HG02970 (cell line): ENCODE results near the gene NDOR1.
A peak's percentile ranks its signal among the peaks of the same experiment; 100 is the strongest.

Experiments used
- ATAC-seq: cut with Tn5 transposase; IDR thresholded peaks from one replicate; pipeline ENCODE4 v1.9.1; 2021; ENCODE audit warnings: mild to moderate bottlenecking, moderate library complexity, moderate number of reproducible peaks; ENCODE audit not compliant: unreplicated experiment, low FRiP score

The NDOR1 gene

DNA sequence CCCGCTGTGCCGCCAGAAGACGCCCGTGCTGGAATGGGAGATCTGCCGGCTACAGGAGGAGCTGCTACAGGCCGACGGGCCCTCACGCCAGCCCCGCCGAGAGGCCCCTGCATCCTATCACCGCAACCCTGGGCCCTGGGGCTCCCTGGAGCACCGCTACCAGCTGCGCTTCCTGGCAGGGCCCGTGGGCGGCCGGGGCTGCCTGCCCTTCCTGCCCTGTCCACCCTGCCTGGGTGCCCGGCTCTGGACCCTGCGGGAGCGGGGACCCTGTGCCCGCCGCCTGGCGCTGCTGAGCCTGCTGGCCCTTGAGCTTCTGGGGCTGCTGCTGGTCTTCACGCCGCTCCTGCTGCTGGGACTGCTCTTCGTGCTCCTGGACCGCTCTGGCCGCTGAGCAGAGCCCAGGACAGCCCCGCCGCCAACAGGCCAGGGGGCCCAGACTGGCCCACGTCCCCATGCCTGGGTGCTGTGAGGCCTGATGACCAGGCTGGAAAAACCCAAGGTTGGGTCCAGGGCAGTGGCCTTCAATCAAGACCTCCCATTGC is 12.8 kb downstream of the NDOR1 start:
- ATAC-seq, result no peak

DNA sequence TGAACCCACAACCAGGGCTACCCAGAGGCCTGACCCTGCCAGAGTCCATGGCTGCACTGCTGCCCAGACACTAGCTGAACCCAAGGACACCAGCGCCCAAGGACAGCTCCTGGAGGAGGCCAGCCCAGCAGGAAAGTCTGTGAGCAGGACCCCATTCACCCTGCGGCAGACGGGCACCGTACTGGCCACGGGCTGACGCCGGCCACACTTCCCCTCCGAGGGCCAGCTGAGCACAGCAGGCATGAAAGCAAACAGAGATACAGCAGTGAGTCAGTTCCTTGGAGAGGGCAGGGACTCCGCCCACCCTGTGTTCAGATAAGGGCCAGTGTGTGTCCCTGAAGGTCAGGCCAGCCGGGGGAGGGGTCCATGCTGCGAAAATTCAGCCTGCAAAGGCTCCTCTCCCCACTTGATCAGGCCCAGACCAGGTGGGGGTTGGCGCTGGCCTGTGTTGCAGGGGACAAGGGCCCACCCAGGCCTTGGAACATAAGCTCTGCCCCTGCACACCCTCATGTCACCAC is 13.3 kb downstream of the NDOR1 start:
- no peak for ATAC-seq

DNA sequence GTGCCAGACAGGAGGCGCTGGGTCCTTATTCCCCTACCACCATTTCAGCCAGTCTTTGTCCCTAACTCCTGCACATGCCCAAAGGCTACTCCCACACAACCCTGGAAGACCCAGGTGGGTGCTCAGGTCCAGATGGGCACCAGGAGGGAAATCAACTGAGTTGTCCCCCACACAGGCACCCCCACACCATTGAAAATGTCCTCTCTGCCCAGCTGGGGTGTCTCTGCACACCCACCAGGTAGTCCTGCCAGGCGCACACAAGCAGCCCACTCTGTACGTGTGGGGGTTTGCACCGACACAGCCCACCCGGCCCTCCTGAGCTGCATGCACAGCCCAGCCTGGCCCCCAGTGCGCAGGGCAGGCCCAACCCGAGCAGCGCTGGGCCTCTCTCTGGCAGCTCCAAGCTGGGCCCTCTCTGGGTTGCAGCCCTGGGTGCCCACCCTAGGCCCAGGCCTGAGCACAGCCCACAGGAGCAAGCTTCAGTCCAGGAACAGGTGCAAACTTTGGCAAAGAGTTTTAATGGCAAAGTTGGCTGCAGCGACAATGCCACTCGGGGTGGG is 14.3 kb downstream of the NDOR1 start:
- ATAC-seq, result no peak

DNA sequence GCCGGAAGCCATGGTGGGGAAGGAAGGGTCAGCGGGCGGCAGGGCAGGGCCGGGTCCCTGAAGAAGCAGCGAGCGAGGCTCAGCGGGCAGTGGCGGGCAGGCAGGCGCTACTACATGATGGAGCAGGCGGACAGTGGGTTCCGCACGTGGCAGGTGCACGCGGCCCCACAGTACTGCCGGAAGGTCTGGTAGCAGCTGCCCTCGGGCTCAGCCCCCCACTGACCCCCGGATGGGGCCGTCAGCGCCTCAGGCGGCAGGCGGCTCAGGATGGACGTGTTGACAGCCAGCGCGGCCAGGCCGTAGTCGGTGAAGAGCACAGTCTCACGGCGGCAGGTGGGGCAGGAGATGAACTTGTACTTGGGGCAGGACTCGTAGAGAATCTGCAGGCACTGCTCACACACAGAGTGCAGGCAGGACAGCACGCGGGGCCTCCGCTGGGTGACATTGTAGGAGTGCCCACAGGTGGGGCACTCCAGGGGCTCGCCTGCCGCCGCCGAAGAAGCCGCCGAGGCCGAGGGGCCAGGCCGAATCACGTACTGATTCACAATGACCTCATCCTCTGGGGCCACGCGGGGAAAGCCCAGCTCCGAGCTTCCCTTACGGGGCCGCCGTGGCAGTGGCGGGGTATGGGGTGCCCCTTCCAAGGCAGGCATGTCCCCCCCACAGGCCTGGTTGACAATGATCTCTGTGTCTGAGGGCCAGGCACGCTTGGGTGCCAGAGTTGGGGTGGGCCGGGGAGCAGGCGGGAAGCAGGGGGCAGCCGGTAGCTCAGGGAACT is 15.0 kb downstream of the NDOR1 start:
- ATAC-seq, result no peak

DNA sequence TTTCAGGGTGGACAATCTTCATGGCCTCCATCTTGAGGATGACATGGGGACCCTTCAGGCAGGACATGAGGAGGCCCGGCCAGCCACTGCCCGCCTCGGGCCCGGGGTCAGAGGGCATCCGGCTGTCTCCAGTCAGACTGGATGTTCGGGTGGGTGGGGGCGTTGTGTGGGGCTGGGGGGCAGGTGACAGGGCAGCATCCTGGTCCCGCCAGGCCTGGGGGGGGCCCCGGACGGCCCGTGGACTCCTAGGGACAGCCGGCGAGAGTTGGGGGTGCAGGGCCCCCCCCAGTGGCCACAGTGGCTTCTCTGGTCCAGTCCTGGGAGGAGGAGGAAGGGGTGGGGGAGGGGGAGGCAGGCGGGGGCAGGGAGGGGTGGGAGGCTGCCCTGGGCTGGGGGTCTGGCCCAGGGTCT is 15.6 kb downstream of the NDOR1 start:
- ATAC-seq, result no peak

DNA sequence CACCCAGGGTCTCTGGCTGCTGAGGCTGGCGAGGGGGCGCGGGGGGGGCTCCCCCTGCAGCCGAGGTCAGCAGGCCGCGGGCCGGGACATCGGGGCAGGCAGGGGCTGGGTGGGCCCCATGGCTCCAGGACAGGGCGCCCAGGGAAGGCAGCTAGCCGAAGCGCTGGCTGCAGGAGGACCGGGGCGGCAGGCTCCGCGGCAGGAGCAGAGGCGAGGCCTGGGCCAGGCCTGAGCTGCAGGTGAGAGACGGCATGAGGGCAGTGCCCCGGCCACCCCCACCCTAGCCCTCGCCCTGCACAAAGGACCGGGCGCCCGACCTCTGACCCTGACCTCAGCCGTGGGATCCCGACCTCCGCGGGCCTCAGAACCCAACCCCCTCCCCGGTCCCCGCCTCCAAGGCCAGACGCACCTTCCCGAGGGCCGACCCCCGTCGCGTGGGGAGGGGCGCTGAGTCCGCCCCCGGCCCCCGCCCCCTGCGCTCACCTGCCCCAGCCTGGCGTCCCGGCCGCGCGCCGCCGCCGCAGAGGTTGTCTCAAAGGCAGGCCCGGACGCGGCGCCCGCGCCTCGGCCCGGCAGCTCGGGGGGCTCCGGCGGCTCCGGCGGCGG is 16.1 kb downstream of the NDOR1 start:
- no peak for ATAC-seq

DNA sequence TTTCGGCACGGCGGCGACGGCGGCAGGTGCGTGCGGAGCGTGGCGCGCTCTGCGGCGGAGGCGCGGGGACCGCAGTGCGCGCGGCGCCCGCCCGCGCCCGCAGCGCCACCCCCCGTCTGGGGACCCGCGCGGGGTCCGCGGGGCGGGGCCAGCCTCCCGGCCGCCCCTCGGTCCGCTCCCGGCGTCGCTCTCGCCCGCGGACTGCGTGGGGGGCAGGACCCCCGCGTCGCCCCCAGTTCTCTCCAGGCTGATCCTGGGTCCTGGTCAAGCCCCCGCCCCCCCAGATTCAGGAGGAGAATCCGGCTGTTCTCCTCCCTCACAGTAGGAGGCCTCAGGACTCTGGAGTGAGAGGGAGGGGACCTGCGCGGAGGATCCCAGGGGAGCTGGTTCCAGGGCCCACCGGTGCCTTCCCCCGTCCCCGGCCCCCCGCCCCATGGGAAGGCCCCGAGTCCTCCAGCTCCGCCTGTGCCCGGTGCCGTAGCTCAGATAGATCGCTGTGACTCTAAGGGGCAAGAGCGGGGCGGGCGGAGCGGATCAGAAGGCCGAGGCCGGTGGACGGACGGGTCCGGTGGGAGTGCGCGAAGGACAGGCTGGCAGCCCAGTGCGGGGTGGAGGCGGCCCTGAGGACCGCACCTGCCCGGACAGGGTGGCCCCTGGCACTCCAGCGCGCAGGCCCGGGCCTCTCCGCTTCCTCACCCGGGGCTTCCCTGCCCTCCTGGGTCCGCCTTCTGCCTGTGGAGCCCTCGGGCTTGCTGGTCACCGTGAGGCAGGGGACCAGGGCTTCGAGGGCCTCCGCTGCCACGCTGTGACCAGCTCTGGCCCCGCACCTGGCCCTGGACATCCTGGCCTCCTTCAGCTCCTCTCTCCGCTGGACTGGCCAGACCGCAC is 16.9 kb downstream of the NDOR1 start, which contains the start of gene RNF208:
TSS of gene RNF208 (minus strand) at position 51 of the 888 bp plus-strand sequence. CDS start 1,028 bp downstream, outside the sequence.
- ATAC-seq, result peak; percentile 4

DNA sequence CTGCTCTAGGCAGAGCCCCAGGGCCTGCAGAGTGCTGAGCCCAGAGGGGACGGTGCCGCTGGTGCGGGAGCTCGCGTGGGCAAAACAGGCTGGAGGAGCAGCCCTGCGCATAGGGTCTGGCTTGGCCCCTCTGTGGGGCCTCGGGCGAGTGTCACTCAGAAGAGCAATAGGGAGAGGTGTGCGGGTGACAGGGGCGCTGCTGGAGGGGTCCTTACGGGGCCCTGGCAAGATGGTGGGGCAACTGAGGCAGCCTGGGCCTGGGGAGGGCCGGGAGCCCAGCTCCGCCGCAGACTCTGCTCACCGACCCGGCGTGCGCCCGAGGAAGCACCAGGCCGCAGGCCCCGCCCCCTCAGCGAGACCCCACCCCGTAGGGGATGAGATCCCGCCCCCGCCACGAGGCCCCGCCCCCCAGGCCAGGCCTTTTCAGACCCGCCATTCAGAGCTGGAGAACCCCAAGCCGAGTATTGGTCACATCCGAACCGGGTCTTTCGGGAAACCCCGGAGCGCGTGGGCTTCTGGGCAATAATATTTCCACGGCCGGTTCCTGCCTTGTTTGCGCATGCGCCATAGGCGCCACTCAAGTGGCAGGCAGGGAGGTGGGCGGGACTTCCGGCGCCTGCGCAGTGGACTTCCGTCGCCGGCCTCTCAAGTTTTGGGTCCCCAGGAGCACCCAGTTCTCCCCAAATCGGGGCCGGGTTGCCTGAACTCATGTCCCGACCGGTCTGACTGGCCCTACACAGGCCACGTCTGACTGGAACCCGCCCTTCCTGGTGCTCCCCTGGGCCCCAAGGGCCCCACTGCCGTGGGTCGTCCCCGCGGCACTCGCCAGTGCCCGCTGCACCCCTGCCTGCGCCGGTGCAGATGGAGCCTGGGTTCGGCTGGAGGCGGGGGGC is 17.8 kb downstream of the NDOR1 start:
- peak; percentile 78 for ATAC-seq

DNA sequence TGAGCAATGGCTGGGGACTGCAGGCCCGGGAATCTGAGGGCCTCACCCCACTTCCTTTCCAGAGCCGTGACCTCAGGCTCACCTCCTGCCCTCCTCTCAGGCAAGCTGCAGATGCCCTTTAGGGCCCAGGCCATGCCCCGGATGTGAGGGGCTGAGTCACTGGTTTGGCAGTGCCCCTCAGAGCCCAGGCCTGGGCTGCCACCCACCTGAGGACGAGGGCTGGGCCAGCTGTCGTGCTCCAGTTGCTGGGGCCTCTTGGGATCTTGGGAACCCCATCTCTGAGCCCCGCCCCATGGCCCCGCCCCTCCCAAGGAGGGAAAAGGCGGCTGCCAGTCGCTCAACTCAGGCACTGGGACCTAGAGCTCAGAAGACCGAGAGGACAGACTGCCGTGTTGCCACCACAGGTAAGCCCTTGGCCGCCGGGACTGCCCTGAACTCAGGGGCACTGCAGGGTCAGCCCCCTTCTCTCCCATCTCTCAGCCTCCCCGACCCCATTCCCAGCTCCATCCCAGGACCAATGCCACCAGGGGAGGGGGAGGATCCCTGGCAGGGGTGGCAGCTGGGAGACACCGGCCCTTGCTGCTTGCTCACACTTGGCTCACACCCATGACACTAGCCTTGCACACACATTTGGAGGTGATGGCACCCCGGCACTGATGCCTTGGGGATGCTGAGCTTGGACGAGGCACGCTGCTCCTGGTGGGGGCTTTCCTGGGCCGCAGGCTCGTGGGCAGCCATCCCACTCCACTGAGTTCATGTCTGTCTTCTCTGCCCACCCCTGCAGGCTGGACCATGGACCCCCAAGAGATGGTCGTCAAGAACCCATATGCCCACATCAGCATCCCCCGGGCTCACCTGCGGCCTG is 19.6 kb downstream of the NDOR1 start, which contains the start of gene CYSRT1:
TSS of gene CYSRT1 (plus strand) at position 345 of the 865 bp plus-strand sequence. CDS start at position 793, 448 bp downstream.
- ATAC-seq, result no peak

DNA sequence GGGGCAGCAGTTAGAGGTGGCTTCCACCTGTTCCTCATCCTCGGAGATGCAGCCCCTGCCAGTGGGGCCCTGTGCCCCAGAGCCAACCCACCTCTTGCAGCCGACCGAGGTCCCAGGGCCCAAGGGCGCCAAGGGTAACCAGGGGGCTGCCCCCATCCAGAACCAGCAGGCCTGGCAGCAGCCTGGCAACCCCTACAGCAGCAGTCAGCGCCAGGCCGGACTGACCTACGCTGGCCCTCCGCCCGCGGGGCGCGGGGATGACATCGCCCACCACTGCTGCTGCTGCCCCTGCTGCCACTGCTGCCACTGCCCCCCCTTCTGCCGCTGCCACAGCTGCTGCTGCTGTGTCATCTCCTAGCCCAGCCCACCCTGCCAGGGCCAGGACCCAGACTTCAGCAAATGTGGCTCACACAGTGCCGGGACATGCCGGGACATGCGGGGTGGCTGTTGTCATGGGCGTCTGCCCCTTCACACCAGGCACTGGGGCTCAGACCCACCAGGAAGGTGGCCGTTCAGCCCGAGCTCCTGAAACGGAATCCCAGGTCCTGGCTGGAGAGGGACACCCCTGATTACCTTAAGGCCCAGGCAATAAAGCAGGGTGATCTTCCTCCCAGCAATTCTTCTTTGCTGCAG is 20.3 kb downstream of the NDOR1 start:
- ATAC-seq, result no peak

DNA sequence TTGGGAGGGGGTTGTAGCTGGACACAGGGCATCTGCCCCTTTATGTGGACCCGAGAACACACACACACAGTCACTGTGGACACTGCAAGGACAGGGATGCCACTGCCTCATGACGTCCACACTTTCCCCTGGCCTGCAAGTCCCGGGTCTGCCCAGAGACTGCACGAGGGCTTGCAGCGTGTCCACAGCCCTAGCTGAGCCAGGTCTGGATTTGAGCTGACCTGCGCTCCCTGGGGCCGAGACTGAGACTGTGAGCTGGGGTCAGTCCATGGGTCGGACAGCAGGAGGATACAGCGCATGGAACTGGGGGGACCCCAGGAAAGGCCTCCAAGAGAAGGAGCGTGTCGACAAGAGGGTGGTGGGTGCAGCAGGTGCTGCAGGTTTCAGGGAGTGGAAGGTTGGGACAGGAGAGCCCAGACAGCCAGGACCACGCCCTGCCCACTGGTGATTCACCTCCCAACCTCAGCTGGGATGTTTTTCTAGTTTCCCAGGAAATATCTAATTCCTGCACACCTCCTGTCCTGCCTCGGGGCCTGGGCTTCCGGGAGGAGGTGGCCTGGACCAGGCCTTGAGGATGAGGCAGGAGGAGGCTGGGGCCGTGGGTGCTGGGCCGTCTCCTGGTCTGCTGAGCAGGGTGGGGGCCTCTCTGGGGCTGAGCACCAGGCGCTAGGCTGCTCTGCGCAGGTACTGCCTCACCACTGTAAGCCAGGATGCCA is 21.0 kb downstream of the NDOR1 start:
- ATAC-seq, result no peak

DNA sequence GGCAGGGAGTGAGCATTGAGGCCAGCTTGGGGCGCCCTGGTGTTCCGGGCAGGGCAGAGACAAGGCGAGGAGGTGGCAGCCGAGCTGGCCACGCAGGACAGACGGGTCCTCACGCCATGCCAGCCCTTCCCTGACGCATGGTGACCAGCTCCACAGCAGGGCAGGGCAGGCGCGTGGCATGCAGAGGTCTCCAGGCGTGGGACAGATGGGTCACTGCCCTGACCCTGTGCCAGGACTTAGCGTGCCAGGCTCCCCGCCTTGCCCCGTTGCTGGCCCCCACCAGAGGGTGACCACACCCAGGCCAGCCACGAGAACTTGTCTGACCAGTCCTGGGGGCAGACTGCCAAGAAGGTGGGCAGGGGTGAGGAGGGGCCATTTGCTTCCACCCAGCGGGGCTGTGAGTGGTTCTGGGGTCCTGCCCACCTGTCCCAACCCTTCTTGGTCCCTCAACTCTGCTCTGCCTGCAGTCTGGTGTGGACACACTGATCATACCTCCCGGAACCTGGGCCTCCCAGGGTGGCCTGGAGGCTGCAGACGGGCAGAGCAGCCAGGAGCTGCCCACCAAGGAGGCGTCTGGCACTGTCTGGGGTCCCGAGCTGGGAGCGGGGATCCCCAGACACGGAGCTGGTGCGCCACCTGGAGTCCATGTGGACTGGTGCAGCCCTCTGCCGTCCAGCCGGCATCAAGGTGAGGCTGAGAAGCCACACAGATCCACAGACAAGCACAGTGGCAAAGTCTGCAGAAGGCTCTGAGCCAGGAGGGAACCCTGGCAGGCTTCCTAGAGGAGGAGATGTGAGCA is 21.8 kb downstream of the NDOR1 start, which contains the start of gene RNF224:
TSS of gene RNF224 (plus strand) at position 449 of the 799 bp plus-strand sequence. CDS start 834 bp downstream, outside the sequence.
- ATAC-seq, result no peak

DNA sequence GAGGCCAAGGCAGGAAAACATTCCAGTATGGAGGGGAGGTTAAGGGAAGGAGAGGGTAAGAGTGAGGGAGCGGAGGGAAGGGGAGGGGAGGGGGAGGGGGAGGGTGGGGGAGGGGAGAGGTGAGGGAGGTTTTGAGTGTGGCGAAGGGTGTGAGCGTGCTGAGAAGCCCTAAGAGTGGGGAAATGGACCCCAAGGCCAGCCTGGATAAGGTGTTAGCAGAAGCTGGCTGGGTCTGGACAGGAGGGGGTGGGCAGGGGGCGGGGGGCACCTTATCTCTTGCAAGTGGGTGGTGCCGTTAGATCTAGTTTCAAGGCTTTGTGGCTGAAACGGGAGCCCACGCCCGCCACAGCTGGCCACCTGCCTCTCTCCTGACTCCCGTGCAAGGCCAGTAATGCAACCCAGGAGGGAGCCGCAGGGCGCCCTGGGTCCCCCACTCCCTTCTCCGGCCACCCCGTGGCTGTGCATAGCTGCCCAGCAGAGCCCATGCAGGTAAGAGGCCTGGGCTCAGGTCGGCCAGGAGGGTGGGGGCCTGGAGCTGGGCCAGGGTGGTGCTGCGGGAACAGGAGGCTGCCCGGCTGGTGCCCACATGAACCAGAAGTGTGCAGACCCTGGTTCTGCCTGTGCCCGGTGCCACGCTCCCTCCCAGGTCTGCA is 22.5 kb downstream of the NDOR1 start:
- no peak for ATAC-seq

DNA sequence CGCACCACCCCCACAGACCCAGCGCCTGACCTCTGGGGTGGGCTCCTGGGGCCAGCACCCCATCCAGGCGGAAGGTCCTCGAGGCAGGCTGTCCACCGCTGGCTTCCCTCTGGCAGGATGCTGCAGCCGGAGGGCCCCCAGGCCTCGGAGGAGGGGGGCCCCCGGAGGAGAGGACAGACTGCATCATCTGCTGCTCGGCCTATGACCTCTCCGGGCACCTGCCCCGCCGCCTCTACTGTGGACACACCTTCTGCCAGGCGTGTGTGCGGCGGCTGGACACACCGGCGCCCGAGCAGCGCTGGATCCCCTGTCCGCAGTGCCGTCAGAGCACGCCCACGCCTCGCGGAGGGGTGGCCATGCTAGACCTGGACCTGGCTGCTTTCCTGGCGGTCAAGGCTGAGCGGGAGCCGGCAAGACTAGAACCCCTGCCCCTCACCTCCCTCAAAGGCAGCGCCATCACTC is 23.0 kb downstream of the NDOR1 start:
- no peak for ATAC-seq
